T-helper 2 cell treated with Interferon-gamma antibody and Interleukin-4, amounts not matched to agents 5 μg/mL and 100 μg/mL, for 36 hours (primary cell): ENCODE measurements around the gene SETBP1.

Experiments
- DNase-seq: peaks from one replicate; pipeline ENCODE4 v3.0.0; 2021; ENCODE audit warnings: low spot score
- H3K27ac Mint-ChIP-seq: one replicate; pipeline ENCODE4 v1.8.0; 2021; ENCODE audit warnings: mild to moderate bottlenecking, mixed read lengths
- H3K27me3 Mint-ChIP-seq: one replicate; pipeline ENCODE4 v1.8.0; 2021; ENCODE audit warnings: low read depth, mixed read lengths
- H3K36me3 Mint-ChIP-seq: one replicate; pipeline ENCODE4 v1.8.0; 2021; ENCODE audit warnings: low read depth, mixed read lengths
- H3K4me1 Mint-ChIP-seq: one replicate; pipeline ENCODE4 v1.8.0; 2021; ENCODE audit warnings: low read depth, mixed read lengths
- H3K4me3 Mint-ChIP-seq: one replicate; pipeline ENCODE4 v1.8.0; 2022; ENCODE audit warnings: mild to moderate bottlenecking, moderate library complexity, mixed read lengths
- H3K9me3 Mint-ChIP-seq: one replicate; pipeline ENCODE4 v1.8.0; 2021; ENCODE audit warnings: mixed read lengths

Gene SETBP1

GRCh38 chr18:44842588-44843412 is 162.1 kb downstream of the SETBP1 start:
- Mint-ChIP-seq H3K27me3 (no peaks in the 10 kb centered on the region), H3K4me3 (no peak overlapping the region), H3K27ac (no peak overlapping the region), H3K4me1 (peaks cover 26% of the 10 kb centered on the region), H3K9me3 (no peaks in the 10 kb centered on the region), H3K36me3 (no peaks in the 10 kb centered on the region)
- DNase-seq, result no peak

GRCh38 chr18:44844486-44844885 is 163.8 kb downstream of the SETBP1 start:
- H3K27me3 Mint-ChIP-seq, result no peaks in the 10 kb centered on the region
- DNase-seq, result no peak
- no peak overlapping the region for H3K4me3 Mint-ChIP-seq
- peaks cover 11% of the 10 kb centered on the region for H3K4me1 Mint-ChIP-seq
- H3K9me3 Mint-ChIP-seq, result no peaks in the 10 kb centered on the region
- no peaks in the 10 kb centered on the region for H3K36me3 Mint-ChIP-seq
- no peak overlapping the region for H3K27ac Mint-ChIP-seq

GRCh38 chr18:44846450-44846849 is 165.8 kb downstream of the SETBP1 start:
- Mint-ChIP-seq H3K4me3 (no peak overlapping the region), H3K27me3 (no peaks in the 10 kb centered on the region), H3K9me3 (no peaks in the 10 kb centered on the region), H3K27ac (no peak overlapping the region), H3K4me1 (no peaks in the 10 kb centered on the region), H3K36me3 (no peaks in the 10 kb centered on the region)
- DNase-seq, result no peak

GRCh38 chr18:44848644-44849335 is 168.1 kb downstream of the SETBP1 start:
- no peak for DNase-seq
- H3K4me1 Mint-ChIP-seq, result no peaks in the 10 kb centered on the region
- no peaks in the 10 kb centered on the region for H3K9me3 Mint-ChIP-seq
- H3K27ac Mint-ChIP-seq, result no peak overlapping the region
- no peaks in the 10 kb centered on the region for H3K36me3 Mint-ChIP-seq
- no peaks in the 10 kb centered on the region for H3K27me3 Mint-ChIP-seq
- H3K4me3 Mint-ChIP-seq, result no peak overlapping the region

- Mint-ChIP-seq H3K27ac (no peak overlapping the region), H3K4me3 (no peak overlapping the region), H3K36me3 (no peaks in the 10 kb centered on the region), H3K27me3 (no peaks in the 10 kb centered on the region), H3K4me1 (no peaks in the 10 kb centered on the region), H3K9me3 (no peaks in the 10 kb centered on the region)
- DNase-seq, result no peak
These were observed 168.7 kb downstream of the SETBP1 start for GRCh38 chr18:44849361-44849760.

GRCh38 chr18:44850001-44850400 is 169.3 kb downstream of the SETBP1 start:
- Mint-ChIP-seq H3K9me3 (no peaks in the 10 kb centered on the region), H3K4me1 (no peaks in the 10 kb centered on the region), H3K36me3 (no peaks in the 10 kb centered on the region), H3K27me3 (no peaks in the 10 kb centered on the region), H3K27ac (no peak overlapping the region), H3K4me3 (no peak overlapping the region)
- DNase-seq, result no peak

GRCh38 chr18:44851856-44852621 is 171.4 kb downstream of the SETBP1 start:
- Mint-ChIP-seq H3K4me1 (no peaks in the 10 kb centered on the region), H3K27ac (no peak overlapping the region), H3K27me3 (no peaks in the 10 kb centered on the region), H3K4me3 (no peak overlapping the region), H3K9me3 (no peaks in the 10 kb centered on the region), H3K36me3 (no peaks in the 10 kb centered on the region)
- no peak for DNase-seq

GRCh38 chr18:44852818-44853217 is 172.1 kb downstream of the SETBP1 start:
- no peak overlapping the region for H3K27ac Mint-ChIP-seq
- H3K4me3 Mint-ChIP-seq, result no peak overlapping the region
- no peaks in the 10 kb centered on the region for H3K9me3 Mint-ChIP-seq
- H3K27me3 Mint-ChIP-seq, result peaks cover 3% of the 10 kb centered on the region
- H3K36me3 Mint-ChIP-seq, result no peaks in the 10 kb centered on the region
- no peak for DNase-seq
- H3K4me1 Mint-ChIP-seq, result no peaks in the 10 kb centered on the region

- Mint-ChIP-seq H3K4me3 (no peak overlapping the region), H3K4me1 (no peaks in the 10 kb centered on the region), H3K36me3 (no peaks in the 10 kb centered on the region), H3K9me3 (no peaks in the 10 kb centered on the region), H3K27me3 (peaks cover 3% of the 10 kb centered on the region), H3K27ac (no peak overlapping the region)
- DNase-seq, result no peak
These were observed 172.7 kb downstream of the SETBP1 start for GRCh38 chr18:44853430-44853829.

- H3K9me3 Mint-ChIP-seq, result no peaks in the 10 kb centered on the region
- no peaks in the 10 kb centered on the region for H3K4me1 Mint-ChIP-seq
- H3K27me3 Mint-ChIP-seq, result peaks cover 5% of the 10 kb centered on the region
- no peak overlapping the region for H3K4me3 Mint-ChIP-seq
- H3K36me3 Mint-ChIP-seq, result no peaks in the 10 kb centered on the region
- DNase-seq, result no peak
- H3K27ac Mint-ChIP-seq, result no peak overlapping the region
These were observed 175.0 kb downstream of the SETBP1 start for GRCh38 chr18:44855681-44856080.

- Mint-ChIP-seq H3K4me1 (no peaks in the 10 kb centered on the region), H3K9me3 (no peaks in the 10 kb centered on the region), H3K27me3 (peaks cover 5% of the 10 kb centered on the region), H3K36me3 (no peaks in the 10 kb centered on the region), H3K4me3 (no peak overlapping the region), H3K27ac (no peak overlapping the region)
- no peak for DNase-seq
These were observed 175.5 kb downstream of the SETBP1 start for GRCh38 chr18:44856157-44856556.

- Mint-ChIP-seq H3K27me3 (peaks cover 5% of the 10 kb centered on the region), H3K9me3 (no peaks in the 10 kb centered on the region), H3K4me1 (no peaks in the 10 kb centered on the region), H3K27ac (no peak overlapping the region), H3K36me3 (no peaks in the 10 kb centered on the region), H3K4me3 (no peak overlapping the region)
- DNase-seq, result no peak
These were observed 176.4 kb downstream of the SETBP1 start for GRCh38 chr18:44857081-44857480.

GRCh38 chr18:44857744-44858491 is 177.2 kb downstream of the SETBP1 start:
- Mint-ChIP-seq H3K27ac (no peak overlapping the region), H3K27me3 (peaks cover 8% of the 10 kb centered on the region), H3K36me3 (no peaks in the 10 kb centered on the region), H3K4me3 (no peak overlapping the region), H3K9me3 (no peaks in the 10 kb centered on the region), H3K4me1 (no peaks in the 10 kb centered on the region)
- no peak for DNase-seq
